ENCODE measurements around the gene ARPIN.

- TF ChIP-seq FOXK2 (IDR thresholded peaks at IDR 0.05) (no peak), L3MBTL2 (conservative IDR thresholded peaks at IDR 0.05) (no peak), NFRKB (IDR thresholded peaks at IDR 0.05) (no peak), FOXM1 (IDR thresholded peaks at IDR 0.05; ENCODE audit: borderline replicate concordance) (no peak), ZNF384 (IDR thresholded peaks at IDR 0.05) (no peak), SP1 (IDR thresholded peaks at IDR 0.05) (no peak), FOXA1 (IDR thresholded peaks at IDR 0.05) (no peak), ELF4 (IDR thresholded peaks at IDR 0.05) (no peak), CTBP1 (IDR thresholded peaks at IDR 0.05; ENCODE audit: borderline replicate concordance) (no peak)
Observed at GRCh38 chr15:89903858-89904130, 9.0 kb downstream of the ARPIN start.
